ENCODE data around the gene TLE4.

TLE4 gene

GRCh38 chr9:79667120-79667519 is 95.4 kb downstream of the TLE4 start:
- DNase-seq, result no peak

- no peak for DNase-seq
Measured at GRCh38 chr9:79667817-79668436, 96.2 kb downstream of the TLE4 start.

- no peak for DNase-seq
Measured at GRCh38 chr9:79668956-79669355, 97.2 kb downstream of the TLE4 start.

- no peak for DNase-seq
Measured at GRCh38 chr9:79670269-79670961, 98.7 kb downstream of the TLE4 start.

GRCh38 chr9:79671558-79671957 is 99.8 kb downstream of the TLE4 start:
- DNase-seq, result no peak

- DNase-seq, result no peak
Measured at GRCh38 chr9:79672236-79672635, 100.5 kb downstream of the TLE4 start.

- DNase-seq, result no peak
Measured at GRCh38 chr9:79672891-79673290, 101.1 kb downstream of the TLE4 start.

GRCh38 chr9:79673614-79674013 is 101.8 kb downstream of the TLE4 start:
- DNase-seq, result no peak

GRCh38 chr9:79674052-79674777 is 102.5 kb downstream of the TLE4 start:
- no peak for DNase-seq

GRCh38 chr9:79681576-79681975 is 109.8 kb downstream of the TLE4 start:
- no peak for DNase-seq

GRCh38 chr9:79682076-79682736 is 110.4 kb downstream of the TLE4 start:
- DNase-seq, result no peak

- DNase-seq, result no peak
Measured at GRCh38 chr9:79684059-79684458, 112.3 kb downstream of the TLE4 start.

- no peak for DNase-seq
Measured at GRCh38 chr9:79684711-79685575, 113.2 kb downstream of the TLE4 start.

- DNase-seq, result no peak
Measured at GRCh38 chr9:79685577-79685976, 113.8 kb downstream of the TLE4 start.

GRCh38 chr9:79686381-79687130 is 114.8 kb downstream of the TLE4 start:
- DNase-seq, result no peak

- no peak for DNase-seq
Measured at GRCh38 chr9:79687131-79687447, 115.3 kb downstream of the TLE4 start.

GRCh38 chr9:79688363-79688762 is 116.6 kb downstream of the TLE4 start:
- no peak for DNase-seq

GRCh38 chr9:79689576-79689975 is 117.8 kb downstream of the TLE4 start:
- no peak for DNase-seq

- no peak for DNase-seq
Measured at GRCh38 chr9:79691496-79691895, 119.7 kb downstream of the TLE4 start.

- no peak for DNase-seq
Measured at GRCh38 chr9:79692857-79693571, 121.2 kb downstream of the TLE4 start.

- DNase-seq, result no peak
Measured at GRCh38 chr9:79693750-79694149, 122.0 kb downstream of the TLE4 start.

Measured in effector CD4-positive, alpha-beta T cell (primary cell).